ENCODE data around the gene MAP4K4.

Gene MAP4K4

DNA sequence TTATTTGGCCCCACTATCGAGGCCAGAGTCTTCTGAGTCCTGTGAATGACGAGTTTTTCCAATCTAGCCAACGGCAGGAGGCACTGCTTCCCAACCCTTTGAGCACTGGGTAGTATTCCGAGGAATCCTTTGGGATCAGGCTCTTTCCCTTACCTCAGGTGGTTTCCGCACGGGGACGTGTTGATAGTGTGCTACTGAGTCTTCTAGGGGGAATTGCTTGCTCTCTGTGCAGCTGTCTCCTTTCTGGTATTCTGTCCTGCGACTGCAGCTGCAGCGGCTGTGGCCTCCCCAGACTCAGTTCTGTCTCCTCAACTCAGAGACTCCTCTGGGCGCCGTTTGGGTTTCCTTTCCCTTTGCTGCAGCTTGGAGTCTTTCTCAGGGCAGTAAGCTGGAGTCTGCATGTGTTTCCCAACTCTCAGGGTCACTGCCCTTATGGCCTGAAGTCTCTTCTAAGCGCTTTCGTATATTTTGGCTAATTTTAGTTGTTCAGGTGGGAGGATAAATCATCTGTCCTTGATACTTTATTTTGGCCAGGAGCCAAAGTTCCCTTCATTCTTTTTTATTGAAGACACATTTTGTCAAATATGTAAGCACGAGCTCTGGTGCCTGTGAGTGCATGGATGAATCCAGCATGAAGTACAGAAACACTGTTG is 118.4 kb downstream of the MAP4K4 start:
- Histone ChIP-seq H3K4me1 (ENCODE audit: control insufficient read depth, insufficient read depth, low read length) (peaks cover 65% of the 10 kb centered on the region), H3K4me3 (ENCODE audit: low read length) (no peak overlapping the region), H3K9ac (ENCODE audit: low read depth, low read length) (no peak overlapping the region), H3K36me3 (ENCODE audit: insufficient read depth, low read length) (no peaks in the 10 kb centered on the region), H3K4me2 (ENCODE audit: low read length) (peak overlapping the region; percentile 48), H3K9me3 (replicated peaks; ENCODE audit: low read length) (no peaks in the 10 kb centered on the region), H3K27me3 (ENCODE audit: control insufficient read depth, insufficient read depth, low read length) (no peaks in the 10 kb centered on the region)

DNA sequence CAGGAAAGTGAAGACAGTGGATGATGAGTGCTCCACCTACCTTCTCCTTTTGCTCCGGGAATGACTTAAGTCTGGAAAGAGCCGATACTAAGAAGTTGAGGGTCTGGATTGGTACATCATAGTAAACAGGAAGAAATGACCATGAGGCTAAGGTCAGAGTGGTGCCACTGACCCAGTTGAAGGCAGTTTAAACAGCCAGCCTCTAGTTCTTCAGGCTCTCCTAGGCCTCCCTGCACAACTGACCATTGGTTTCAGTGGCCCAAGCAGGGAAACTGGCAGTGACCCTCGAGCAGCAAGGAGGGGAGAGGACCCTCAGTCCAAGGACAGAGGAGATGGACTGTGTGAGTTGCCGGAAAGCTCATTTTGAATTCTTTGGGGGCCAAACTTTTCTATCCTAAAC is 119.1 kb downstream of the MAP4K4 start:
- no peaks in the 10 kb centered on the region for H3K9me3 ChIP-seq (replicated peaks; ENCODE audit: low read length)
- H3K4me3 ChIP-seq (ENCODE audit: low read length): no peak overlapping the region
- H3K4me1 ChIP-seq (ENCODE audit: control insufficient read depth, insufficient read depth, low read length): peaks cover 68% of the 10 kb centered on the region
- peak overlapping the region; percentile 48 for H3K4me2 ChIP-seq (ENCODE audit: low read length)
- no peaks in the 10 kb centered on the region for H3K27me3 ChIP-seq (ENCODE audit: control insufficient read depth, insufficient read depth, low read length)
- no peaks in the 10 kb centered on the region for H3K36me3 ChIP-seq (ENCODE audit: insufficient read depth, low read length)
- no peak overlapping the region for H3K9ac ChIP-seq (ENCODE audit: low read depth, low read length)

DNA sequence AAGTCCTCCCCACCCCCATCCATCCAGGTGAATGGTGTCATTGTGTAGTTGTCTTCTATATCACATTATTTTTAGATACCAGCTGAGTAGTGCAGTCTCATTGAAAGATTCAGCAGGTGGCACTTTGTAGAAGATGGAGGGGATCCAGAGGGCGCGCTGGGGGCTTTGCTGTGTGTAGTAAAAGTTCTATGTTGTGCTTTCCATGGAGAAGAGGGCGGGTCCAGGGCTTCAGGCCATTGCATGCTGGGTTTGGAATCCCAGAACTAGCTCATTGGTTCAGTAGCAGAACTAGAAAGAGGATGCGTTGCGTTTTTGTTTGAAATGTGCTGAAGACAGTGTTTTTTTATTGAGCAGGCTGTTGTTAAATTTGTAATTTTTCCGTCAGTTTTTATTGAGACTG is 120.0 kb downstream of the MAP4K4 start:
- H3K4me1 ChIP-seq (ENCODE audit: control insufficient read depth, insufficient read depth, low read length): peaks cover 74% of the 10 kb centered on the region
- no peaks in the 10 kb centered on the region for H3K36me3 ChIP-seq (ENCODE audit: insufficient read depth, low read length)
- H3K27me3 ChIP-seq (ENCODE audit: control insufficient read depth, insufficient read depth, low read length): no peaks in the 10 kb centered on the region
- no peak overlapping the region for H3K9ac ChIP-seq (ENCODE audit: low read depth, low read length)
- no peaks in the 10 kb centered on the region for H3K9me3 ChIP-seq (replicated peaks; ENCODE audit: low read length)
- no peak overlapping the region for H3K4me3 ChIP-seq (ENCODE audit: low read length)
- no peak overlapping the region for H3K4me2 ChIP-seq (ENCODE audit: low read length)

DNA sequence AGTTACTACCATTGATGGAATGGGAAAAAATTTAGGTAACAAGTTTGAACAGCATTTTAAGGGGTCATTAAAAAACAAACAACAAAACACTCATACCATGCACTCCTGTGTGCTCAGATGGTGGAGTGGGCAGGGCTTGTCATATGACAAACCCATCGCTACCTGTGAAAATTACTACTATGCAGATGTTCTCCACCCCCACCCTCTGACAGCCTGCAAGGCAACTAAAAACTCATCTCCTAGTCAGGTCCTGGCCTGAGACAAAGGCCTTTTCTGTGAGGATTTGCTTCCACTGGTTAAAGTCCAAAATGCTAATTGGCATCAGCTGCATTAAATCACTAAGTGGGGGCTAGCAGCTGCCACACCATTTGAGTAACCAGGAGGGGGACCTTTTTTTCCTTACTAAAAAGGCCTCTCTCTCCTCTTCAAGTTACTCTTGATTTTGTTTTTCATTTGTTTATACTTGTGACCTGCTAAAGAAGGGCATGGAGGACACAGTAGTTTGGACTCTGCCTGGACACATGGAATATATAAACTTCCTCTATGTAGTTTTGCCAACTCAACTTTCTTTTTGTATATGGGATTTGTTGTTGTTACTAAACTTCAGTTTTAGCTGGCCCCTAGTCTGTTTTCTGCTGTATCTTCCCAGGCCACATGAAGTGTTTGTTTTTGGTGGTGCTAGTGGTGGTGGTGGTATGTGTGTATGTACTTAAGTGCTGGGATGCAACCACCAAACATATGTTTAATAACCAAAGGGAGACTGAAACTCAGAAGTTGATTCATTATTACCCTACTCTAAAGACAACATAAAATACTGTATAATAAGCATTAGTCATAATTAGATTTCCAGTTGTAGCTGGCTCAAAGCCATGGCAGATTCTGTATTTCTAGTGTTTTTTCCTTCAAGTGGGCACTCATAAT is 121.3 kb downstream of the MAP4K4 start:
- Histone ChIP-seq H3K9me3 (replicated peaks; ENCODE audit: low read length) (no peaks in the 10 kb centered on the region), H3K9ac (ENCODE audit: low read depth, low read length) (no peak overlapping the region), H3K4me3 (ENCODE audit: low read length) (peak overlapping the region; percentile 17), H3K4me1 (ENCODE audit: control insufficient read depth, insufficient read depth, low read length) (peaks cover 87% of the 10 kb centered on the region), H3K27me3 (ENCODE audit: control insufficient read depth, insufficient read depth, low read length) (no peaks in the 10 kb centered on the region), H3K36me3 (ENCODE audit: insufficient read depth, low read length) (no peaks in the 10 kb centered on the region), H3K4me2 (ENCODE audit: low read length) (peak overlapping the region; percentile 45)

DNA sequence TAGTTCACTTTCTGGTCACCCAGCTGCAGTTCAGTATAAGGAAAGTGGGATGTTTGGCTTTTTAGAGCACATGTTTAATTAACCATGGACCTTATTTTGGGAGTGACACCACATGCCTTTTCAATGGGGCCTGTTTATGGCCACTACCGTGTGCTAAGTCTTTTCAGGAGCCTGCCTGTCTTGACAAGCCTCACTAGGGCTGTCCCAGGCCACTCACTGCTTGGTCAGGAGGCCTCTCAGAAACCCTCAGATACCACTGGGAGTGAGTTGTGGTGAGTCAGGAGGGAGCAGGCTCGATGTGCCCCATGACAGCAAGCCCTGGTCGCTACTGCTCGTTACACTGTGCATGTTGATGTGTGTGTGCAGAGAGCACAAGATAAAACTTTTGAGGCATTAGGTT is 123.0 kb downstream of the MAP4K4 start:
- peak overlapping the region; percentile 36 for H3K4me2 ChIP-seq (ENCODE audit: low read length)

DNA sequence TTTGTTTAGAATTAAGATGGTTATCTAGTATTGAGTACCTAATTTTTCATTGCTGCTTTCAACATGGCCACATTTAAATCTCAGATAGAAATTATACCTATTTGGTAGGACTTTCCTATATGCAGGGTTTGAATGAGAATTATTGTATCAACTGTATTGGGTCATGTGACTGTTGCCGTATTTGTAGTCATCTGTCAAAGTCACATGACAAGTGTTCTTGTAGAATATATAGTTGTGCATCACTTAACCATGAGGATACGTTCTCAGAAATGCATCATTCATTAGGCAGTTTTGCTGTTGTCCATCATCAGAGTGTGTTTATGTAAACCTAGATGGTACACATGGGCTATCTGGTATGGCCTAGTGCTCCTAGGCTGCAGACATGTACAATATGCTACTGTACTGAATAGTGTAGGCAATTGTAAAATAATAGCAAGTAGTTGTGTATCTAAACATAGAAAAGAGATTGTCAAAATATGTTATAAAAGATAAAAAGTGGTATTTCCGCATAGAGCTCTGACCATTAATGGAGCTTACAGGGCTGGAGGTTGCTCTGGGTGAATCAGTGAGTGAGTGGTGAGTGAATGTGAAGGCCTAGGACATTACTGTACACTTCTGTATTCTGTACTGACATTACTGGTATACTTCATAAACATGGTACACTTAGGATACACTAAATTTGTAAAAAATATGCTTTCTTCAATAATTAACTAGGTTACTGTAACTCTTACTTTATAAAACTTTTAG is 123.7 kb downstream of the MAP4K4 start:
- H3K9me3 ChIP-seq (replicated peaks; ENCODE audit: low read length): no peaks in the 10 kb centered on the region
- H3K4me3 ChIP-seq (ENCODE audit: low read length): no peak overlapping the region
- H3K9ac ChIP-seq (ENCODE audit: low read depth, low read length): no peak overlapping the region
- H3K36me3 ChIP-seq (ENCODE audit: insufficient read depth, low read length): peaks cover 12% of the 10 kb centered on the region
- H3K4me1 ChIP-seq (ENCODE audit: control insufficient read depth, insufficient read depth, low read length): peaks cover 88% of the 10 kb centered on the region
- H3K27me3 ChIP-seq (ENCODE audit: control insufficient read depth, insufficient read depth, low read length): no peaks in the 10 kb centered on the region
- H3K4me2 ChIP-seq (ENCODE audit: low read length): peak overlapping the region; percentile 36

More for the DNA sequence above, 123.0 kb downstream of the MAP4K4 start:
- Histone ChIP-seq H3K9me3 (replicated peaks; ENCODE audit: low read length) (no peaks in the 10 kb centered on the region), H3K9ac (ENCODE audit: low read depth, low read length) (no peak overlapping the region), H3K27me3 (ENCODE audit: control insufficient read depth, insufficient read depth, low read length) (no peaks in the 10 kb centered on the region), H3K36me3 (ENCODE audit: insufficient read depth, low read length) (peaks cover 5% of the 10 kb centered on the region), H3K4me3 (ENCODE audit: low read length) (no peak overlapping the region), H3K4me1 (ENCODE audit: control insufficient read depth, insufficient read depth, low read length) (peaks cover 94% of the 10 kb centered on the region)

DNA sequence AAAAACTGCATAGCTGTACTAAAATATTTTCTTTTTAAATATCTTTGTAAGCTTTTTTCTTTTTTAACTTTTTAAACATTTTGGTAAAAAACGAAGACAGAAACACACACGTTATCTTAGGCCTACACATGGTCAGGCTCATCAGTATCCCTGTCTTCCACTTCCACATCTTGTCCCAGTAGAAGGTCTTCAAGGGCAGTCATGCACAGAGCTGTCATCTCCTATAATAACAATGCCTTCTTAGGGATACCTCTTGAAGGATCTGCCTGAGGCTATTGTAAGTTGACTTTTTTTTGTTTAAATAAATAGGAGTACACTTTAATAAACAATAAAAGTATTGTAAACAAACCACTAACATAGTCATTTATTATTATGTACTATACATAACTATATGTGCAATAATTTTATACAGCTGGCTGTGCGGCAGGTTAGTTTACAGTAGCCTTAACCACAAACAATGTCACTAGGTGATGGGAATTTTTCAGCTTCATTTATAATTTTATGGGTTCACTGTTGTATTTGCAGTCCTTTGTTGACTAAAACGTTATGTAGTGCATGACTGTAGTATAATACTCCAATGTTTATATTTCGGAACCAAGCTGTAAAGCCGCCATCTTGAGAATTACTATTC is 124.4 kb downstream of the MAP4K4 start:
- Histone ChIP-seq H3K4me1 (ENCODE audit: control insufficient read depth, insufficient read depth, low read length) (peaks cover 89% of the 10 kb centered on the region), H3K36me3 (ENCODE audit: insufficient read depth, low read length) (peaks cover 19% of the 10 kb centered on the region)

DNA sequence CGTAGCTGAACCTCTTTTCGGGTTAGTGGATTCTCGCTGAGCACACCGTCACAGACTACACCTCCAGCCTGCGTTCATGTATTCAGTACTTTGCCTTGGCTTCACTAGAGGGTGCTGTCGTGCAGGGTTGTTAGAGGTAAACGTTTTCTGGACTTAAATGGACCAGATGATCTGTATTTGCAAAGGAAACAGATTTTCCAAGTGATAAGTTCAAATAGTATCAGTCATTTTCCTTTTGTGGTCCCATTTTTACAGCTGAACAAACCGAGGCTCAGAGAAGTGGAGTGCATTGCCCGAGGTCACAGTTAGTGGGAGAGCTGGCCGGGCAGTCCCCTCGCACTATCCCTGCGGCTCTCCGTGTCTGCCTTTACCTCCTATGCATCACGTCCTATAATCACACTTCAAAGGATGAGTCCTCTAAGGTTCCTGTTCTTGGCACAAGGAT is 125.9 kb downstream of the MAP4K4 start:
- Histone ChIP-seq H3K27me3 (ENCODE audit: control insufficient read depth, insufficient read depth, low read length) (no peaks in the 10 kb centered on the region), H3K9me3 (replicated peaks; ENCODE audit: low read length) (no peaks in the 10 kb centered on the region), H3K4me2 (ENCODE audit: low read length) (peak overlapping the region; percentile 72), H3K4me1 (ENCODE audit: control insufficient read depth, insufficient read depth, low read length) (peaks cover 89% of the 10 kb centered on the region), H3K36me3 (ENCODE audit: insufficient read depth, low read length) (peaks cover 31% of the 10 kb centered on the region), H3K4me3 (ENCODE audit: low read length) (peak overlapping the region; percentile 49), H3K9ac (ENCODE audit: low read depth, low read length) (peak overlapping the region; percentile 33)

More for the DNA sequence above, 124.4 kb downstream of the MAP4K4 start:
- H3K4me2 ChIP-seq (ENCODE audit: low read length): no peak overlapping the region
- no peak overlapping the region for H3K9ac ChIP-seq (ENCODE audit: low read depth, low read length)
- H3K27me3 ChIP-seq (ENCODE audit: control insufficient read depth, insufficient read depth, low read length): no peaks in the 10 kb centered on the region
- H3K9me3 ChIP-seq (replicated peaks; ENCODE audit: low read length): no peaks in the 10 kb centered on the region
- no peak overlapping the region for H3K4me3 ChIP-seq (ENCODE audit: low read length)

DNA sequence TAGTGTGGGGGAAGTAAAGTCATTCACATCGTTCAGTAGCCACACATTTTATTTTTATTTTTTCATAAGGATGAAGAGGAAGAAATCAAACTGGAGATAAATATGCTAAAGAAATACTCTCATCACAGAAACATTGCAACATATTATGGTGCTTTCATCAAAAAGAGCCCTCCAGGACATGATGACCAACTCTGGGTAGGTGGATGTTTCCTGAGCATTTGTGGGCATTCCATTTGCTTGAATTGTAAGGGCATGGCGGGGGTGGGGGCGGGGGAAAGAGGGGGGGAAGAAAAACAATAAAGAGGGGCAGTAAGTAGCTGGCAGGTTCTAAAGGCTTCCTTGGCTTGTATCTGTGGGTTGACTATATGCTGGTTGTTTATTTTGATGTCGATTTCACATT is 126.4 kb downstream of the MAP4K4 start:
- Histone ChIP-seq H3K9me3 (replicated peaks; ENCODE audit: low read length) (no peaks in the 10 kb centered on the region), H3K27me3 (ENCODE audit: control insufficient read depth, insufficient read depth, low read length) (no peaks in the 10 kb centered on the region), H3K36me3 (ENCODE audit: insufficient read depth, low read length) (peaks cover 36% of the 10 kb centered on the region), H3K4me1 (ENCODE audit: control insufficient read depth, insufficient read depth, low read length) (peaks cover 89% of the 10 kb centered on the region), H3K4me3 (ENCODE audit: low read length) (peak overlapping the region; percentile 49), H3K4me2 (ENCODE audit: low read length) (peak overlapping the region; percentile 72), H3K9ac (ENCODE audit: low read depth, low read length) (peak overlapping the region; percentile 33)

DNA sequence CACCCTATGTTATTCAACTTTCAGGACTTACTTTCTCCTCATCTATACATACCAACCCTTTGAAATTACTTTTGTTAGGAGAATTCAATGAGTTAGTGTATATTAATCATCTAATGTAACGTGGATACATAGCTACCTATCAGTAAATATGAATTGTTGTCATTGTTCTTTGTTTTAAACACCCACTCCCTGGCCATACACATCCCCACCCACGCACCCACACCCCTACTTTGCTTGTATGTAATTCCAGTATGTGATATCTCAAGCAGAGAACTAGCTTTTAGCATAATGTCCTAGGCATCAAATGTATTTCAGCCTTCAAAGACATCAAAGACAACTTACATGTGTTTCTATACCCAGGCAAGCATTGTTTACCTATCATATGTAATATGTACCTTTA is 129.2 kb downstream of the MAP4K4 start:
- H3K4me1 ChIP-seq (ENCODE audit: control insufficient read depth, insufficient read depth, low read length): peaks cover 90% of the 10 kb centered on the region
- H3K27me3 ChIP-seq (ENCODE audit: control insufficient read depth, insufficient read depth, low read length): no peaks in the 10 kb centered on the region
- H3K9me3 ChIP-seq (replicated peaks; ENCODE audit: low read length): no peaks in the 10 kb centered on the region
- H3K9ac ChIP-seq (ENCODE audit: low read depth, low read length): peak overlapping the region; percentile 45
- peaks cover 61% of the 10 kb centered on the region for H3K36me3 ChIP-seq (ENCODE audit: insufficient read depth, low read length)
- peak overlapping the region; percentile 72 for H3K4me2 ChIP-seq (ENCODE audit: low read length)
- H3K4me3 ChIP-seq (ENCODE audit: low read length): peak overlapping the region; percentile 39

DNA sequence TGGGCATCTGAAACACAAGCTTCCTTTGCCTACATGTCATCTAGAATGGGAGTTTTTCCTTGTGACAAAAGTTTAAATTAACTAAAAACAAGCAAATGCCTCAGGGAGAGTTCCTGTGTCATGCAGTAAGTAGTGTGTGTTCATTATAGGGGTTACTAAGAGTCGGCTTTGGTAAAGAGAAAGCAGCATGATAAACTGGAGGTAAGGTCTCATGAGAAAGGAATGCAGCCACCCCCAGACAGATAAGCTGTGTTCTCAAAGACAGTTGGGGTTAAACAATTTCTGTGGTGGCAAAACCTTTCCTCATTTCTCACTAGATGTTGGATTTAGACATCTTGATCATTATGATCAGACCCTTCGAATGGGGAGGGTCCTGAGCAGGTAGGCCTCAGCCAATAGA is 129.7 kb downstream of the MAP4K4 start:
- peaks cover 85% of the 10 kb centered on the region for H3K4me1 ChIP-seq (ENCODE audit: control insufficient read depth, insufficient read depth, low read length)
- H3K4me2 ChIP-seq (ENCODE audit: low read length): peak overlapping the region; percentile 72
- H3K9ac ChIP-seq (ENCODE audit: low read depth, low read length): peak overlapping the region; percentile 45
- no peaks in the 10 kb centered on the region for H3K9me3 ChIP-seq (replicated peaks; ENCODE audit: low read length)
- H3K36me3 ChIP-seq (ENCODE audit: insufficient read depth, low read length): peaks cover 67% of the 10 kb centered on the region
- H3K27me3 ChIP-seq (ENCODE audit: control insufficient read depth, insufficient read depth, low read length): no peaks in the 10 kb centered on the region
- peak overlapping the region; percentile 39 for H3K4me3 ChIP-seq (ENCODE audit: low read length)

Measured in skeletal muscle satellite cell (primary cell).